ENCODE measurements around the gene SHB. TPM values are rescaled to one million over a fixed set of nuclear protein-coding genes. Genes with fewer than 3 reads are reported as not detected.

The SHB gene
- total RNA-seq, 2 donors from 2014 or later: 28.1 to 38.1 TPM

- Histone ChIP-seq H3K4me3 (ENCODE audit: low read length) (peak overlapping the region; percentile 4), H3K4me1 (ENCODE audit: control insufficient read depth, insufficient read depth, low read length) (peaks cover 27% of the 10 kb centered on the region), H3K27ac (ENCODE audit: low read depth, low read length) (no peak overlapping the region), H3K27me3 (ENCODE audit: control insufficient read depth, insufficient read depth, low read length, poor library complexity, severe bottlenecking) (no peaks in the 10 kb centered on the region), H3K36me3 (ENCODE audit: control insufficient read depth, insufficient read depth, low read length) (peaks cover 42% of the 10 kb centered on the region), H3K9me3 (ENCODE audit: control insufficient read depth, low read length) (no peaks in the 10 kb centered on the region), H3K9ac (ENCODE audit: extremely low read depth, low read length, poor library complexity, severe bottlenecking) (no peak overlapping the region)
- TF ChIP-seq, protein P1, sequence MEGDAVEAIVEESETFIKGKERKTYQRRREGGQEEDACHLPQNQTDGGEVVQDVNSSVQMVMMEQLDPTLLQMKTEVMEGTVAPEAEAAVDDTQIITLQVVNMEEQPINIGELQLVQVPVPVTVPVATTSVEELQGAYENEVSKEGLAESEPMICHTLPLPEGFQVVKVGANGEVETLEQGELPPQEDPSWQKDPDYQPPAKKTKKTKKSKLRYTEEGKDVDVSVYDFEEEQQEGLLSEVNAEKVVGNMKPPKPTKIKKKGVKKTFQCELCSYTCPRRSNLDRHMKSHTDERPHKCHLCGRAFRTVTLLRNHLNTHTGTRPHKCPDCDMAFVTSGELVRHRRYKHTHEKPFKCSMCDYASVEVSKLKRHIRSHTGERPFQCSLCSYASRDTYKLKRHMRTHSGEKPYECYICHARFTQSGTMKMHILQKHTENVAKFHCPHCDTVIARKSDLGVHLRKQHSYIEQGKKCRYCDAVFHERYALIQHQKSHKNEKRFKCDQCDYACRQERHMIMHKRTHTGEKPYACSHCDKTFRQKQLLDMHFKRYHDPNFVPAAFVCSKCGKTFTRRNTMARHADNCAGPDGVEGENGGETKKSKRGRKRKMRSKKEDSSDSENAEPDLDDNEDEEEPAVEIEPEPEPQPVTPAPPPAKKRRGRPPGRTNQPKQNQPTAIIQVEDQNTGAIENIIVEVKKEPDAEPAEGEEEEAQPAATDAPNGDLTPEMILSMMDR (conservative IDR thresholded peaks at IDR 0.05): no peak
- peak overlapping the region; percentile 83 for H3K27ac Mint-ChIP-seq
- no peaks in the 10 kb centered on the region for H3K9me3 Mint-ChIP-seq
- H3K4me1 Mint-ChIP-seq: peaks cover 62% of the 10 kb centered on the region
- 96 to 97% methylated on average over 3 of the region's 3 CpGs for WGBS, 2 experiments (ENCODE audit: insufficient coverage in 1 of 2, insufficient read length in 1 of 2)
- H3K36me3 Mint-ChIP-seq (ENCODE audit: low read depth): peaks cover 26% of the 10 kb centered on the region
- no peak for DNase-seq
- no peak overlapping the region for H3K4me3 Mint-ChIP-seq
- H3K27me3 Mint-ChIP-seq (ENCODE audit: insufficient read depth): no peaks in the 10 kb centered on the region
Measured at GRCh38 chr9:38019731-38020130, 49.3 kb downstream of the SHB start.

DNA sequence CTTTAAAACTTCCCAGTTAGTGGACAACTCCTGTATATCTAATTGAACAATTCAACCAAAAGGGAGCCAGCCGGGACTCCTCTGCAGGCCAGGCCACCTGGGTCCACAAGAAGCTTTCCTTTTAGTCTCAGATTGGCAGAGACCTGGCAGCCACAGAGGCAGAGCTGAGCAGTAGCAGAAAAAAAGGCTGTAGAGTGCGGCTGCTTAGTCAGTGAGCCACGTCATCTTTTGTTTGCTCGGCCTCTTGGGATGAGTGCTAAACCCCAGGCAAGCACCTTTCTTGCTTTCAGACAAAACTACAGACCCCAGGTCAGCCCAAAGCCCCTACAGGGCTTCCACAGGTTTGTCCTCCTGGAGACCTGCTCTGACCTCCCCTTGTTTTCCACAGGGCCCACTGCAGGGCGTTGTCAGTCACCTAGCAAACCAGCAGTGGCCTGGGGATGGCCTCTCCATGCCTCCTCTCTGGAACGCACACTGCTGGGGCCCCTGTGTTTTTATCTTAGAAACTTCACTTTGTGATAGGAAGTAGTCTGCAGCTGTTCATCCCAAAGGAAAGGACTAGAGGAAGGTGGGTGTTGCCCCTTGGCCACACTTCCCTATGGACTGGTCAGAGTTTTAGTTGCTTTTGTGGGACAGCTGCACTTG, 49.9 kb downstream of the SHB start:
- H3K4me3 Mint-ChIP-seq: peak overlapping the region; percentile 11
- H3K9me3 ChIP-seq (ENCODE audit: control insufficient read depth, low read length): no peaks in the 10 kb centered on the region
- H3K27me3 ChIP-seq (ENCODE audit: control insufficient read depth, insufficient read depth, low read length, poor library complexity, severe bottlenecking): no peaks in the 10 kb centered on the region
- peaks cover 33% of the 10 kb centered on the region for H3K36me3 Mint-ChIP-seq (ENCODE audit: low read depth)
- peak overlapping the region; percentile 83 for H3K27ac Mint-ChIP-seq
- TF ChIP-seq, protein P1 (conservative IDR thresholded peaks at IDR 0.05): no peak
- H3K4me3 ChIP-seq (ENCODE audit: low read length): peak overlapping the region; percentile 4
- peak overlapping the region; percentile 1 for H3K9ac ChIP-seq (ENCODE audit: extremely low read depth, low read length, poor library complexity, severe bottlenecking)
- peaks cover 43% of the 10 kb centered on the region for H3K36me3 ChIP-seq (ENCODE audit: control insufficient read depth, insufficient read depth, low read length)
- H3K4me1 ChIP-seq (ENCODE audit: control insufficient read depth, insufficient read depth, low read length): peaks cover 27% of the 10 kb centered on the region
- H3K27ac ChIP-seq (ENCODE audit: low read depth, low read length): peak overlapping the region; percentile 54
- whole genome bisulfite sequencing, 2 experiments (ENCODE audit: insufficient coverage in 1 of 2, insufficient read length in 1 of 2): 50 to 62% methylated on average over 5 to 6 of the region's 6 CpGs
- DNase-seq: no peak
- H3K4me1 Mint-ChIP-seq: peaks cover 56% of the 10 kb centered on the region
- no peaks in the 10 kb centered on the region for H3K9me3 Mint-ChIP-seq
- no peaks in the 10 kb centered on the region for H3K27me3 Mint-ChIP-seq (ENCODE audit: insufficient read depth)

DNA sequence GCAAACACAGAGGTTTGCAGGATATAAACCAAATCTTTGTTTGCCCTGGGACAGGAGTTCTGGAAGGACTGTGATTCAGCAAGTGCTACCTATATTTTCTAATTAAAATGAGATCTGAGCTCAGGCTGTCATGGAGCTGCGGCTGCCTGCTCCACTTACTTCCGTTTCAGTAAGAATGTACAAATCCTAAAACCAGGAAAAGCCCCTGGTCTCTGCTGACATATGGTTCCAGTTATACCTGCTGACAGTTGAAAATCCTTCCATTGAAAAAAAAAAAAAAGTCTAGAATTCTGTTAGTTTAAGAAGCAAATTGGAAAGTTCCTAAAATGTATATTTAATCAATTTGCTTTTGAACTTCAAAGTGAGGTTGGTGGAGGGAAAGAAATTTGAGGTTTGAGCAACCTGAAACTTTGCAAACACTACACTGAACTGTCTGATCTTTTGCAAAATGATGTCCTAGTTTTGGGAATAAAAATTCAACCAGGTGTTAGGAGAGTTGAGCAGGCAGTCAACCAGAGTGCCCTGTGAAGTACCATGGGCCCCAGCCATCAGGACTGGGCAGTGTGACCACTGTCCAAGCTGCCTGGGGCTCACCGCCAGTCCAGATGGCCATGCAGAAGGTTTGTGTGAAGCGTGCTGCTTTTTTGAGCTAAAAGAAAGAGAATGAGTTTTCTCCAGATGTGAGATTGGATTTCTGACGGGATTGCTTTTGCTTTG, 50.6 kb downstream of the SHB start:
- peaks cover 27% of the 10 kb centered on the region for H3K4me1 ChIP-seq (ENCODE audit: control insufficient read depth, insufficient read depth, low read length)
- Mint-ChIP-seq H3K27ac (peak overlapping the region; percentile 83), H3K4me1 (peaks cover 55% of the 10 kb centered on the region), H3K9me3 (no peaks in the 10 kb centered on the region), H3K27me3 (ENCODE audit: insufficient read depth) (no peaks in the 10 kb centered on the region), H3K4me3 (no peak overlapping the region), H3K36me3 (ENCODE audit: low read depth) (peaks cover 38% of the 10 kb centered on the region)
- H3K27me3 ChIP-seq (ENCODE audit: control insufficient read depth, insufficient read depth, low read length, poor library complexity, severe bottlenecking): no peaks in the 10 kb centered on the region
- TF ChIP-seq, protein P1 (conservative IDR thresholded peaks at IDR 0.05): no peak
- no peak overlapping the region for H3K4me3 ChIP-seq (ENCODE audit: low read length)
- no peak for DNase-seq
- H3K27ac ChIP-seq (ENCODE audit: low read depth, low read length): peak overlapping the region; percentile 89
- H3K9me3 ChIP-seq (ENCODE audit: control insufficient read depth, low read length): no peaks in the 10 kb centered on the region
- H3K36me3 ChIP-seq (ENCODE audit: control insufficient read depth, insufficient read depth, low read length): peaks cover 48% of the 10 kb centered on the region
- H3K9ac ChIP-seq (ENCODE audit: extremely low read depth, low read length, poor library complexity, severe bottlenecking): peak overlapping the region; percentile 1
- 83 to 93% methylated on average over 4 to 5 of the region's 5 CpGs for WGBS, 2 experiments (ENCODE audit: insufficient coverage in 1 of 2, insufficient read length in 1 of 2)

Measured in endodermal cell (in vitro differentiated cells).